NB4 (cell line): ENCODE measurements around the gene UTS2R.

ENCODE experiments used
- CTCF ChIP-seq: IDR thresholded peaks from one replicate; pipeline ENCODE4 v1.5.1; 2012; ENCODE audit warnings: low read depth, low read length
- POLR2A ChIP-seq: IDR thresholded peaks from 2 replicates; pipeline ENCODE4 v1.6.1; 2011; ENCODE audit warnings: mild to moderate bottlenecking; ENCODE audit not compliant: insufficient read length; ENCODE audit errors: extremely low read depth

- no peak for TF ChIP-seq CTCF
- no peak for TF ChIP-seq POLR2A
These were observed 3.2 kb downstream of the UTS2R start for GRCh38 chr17:82374626-82375331.
